HG03135 (cell line): ENCODE measurements around the gene FFAR3.

ENCODE experiments used
- ATAC-seq: cut with Tn5 transposase; IDR thresholded peaks from one replicate; pipeline ENCODE4 v1.9.1; 2021; ENCODE audit warnings: mild to moderate bottlenecking, moderate library complexity; ENCODE audit not compliant: unreplicated experiment

FFAR3 gene

DNA sequence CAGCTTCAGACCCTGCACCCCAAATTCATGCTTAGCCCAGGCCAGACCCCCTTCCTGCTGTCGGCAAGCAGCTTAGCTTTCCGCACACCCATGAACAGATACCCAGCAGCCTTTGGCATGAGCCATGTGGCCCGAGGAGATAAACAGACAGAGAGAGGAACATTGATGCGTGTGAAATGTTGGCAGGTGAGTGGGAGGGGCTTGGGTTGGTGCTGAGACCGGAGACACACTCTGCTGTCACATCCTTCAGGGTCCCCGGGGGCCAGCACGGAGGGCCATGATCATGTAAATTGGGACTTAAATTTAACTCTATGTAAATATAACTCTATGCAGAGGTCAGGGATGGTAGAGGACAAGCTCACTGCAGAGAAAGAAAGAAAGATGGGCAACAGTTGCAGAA is 27.8 kb upstream of the FFAR3 start:
- peak; percentile 54 for ATAC-seq

DNA sequence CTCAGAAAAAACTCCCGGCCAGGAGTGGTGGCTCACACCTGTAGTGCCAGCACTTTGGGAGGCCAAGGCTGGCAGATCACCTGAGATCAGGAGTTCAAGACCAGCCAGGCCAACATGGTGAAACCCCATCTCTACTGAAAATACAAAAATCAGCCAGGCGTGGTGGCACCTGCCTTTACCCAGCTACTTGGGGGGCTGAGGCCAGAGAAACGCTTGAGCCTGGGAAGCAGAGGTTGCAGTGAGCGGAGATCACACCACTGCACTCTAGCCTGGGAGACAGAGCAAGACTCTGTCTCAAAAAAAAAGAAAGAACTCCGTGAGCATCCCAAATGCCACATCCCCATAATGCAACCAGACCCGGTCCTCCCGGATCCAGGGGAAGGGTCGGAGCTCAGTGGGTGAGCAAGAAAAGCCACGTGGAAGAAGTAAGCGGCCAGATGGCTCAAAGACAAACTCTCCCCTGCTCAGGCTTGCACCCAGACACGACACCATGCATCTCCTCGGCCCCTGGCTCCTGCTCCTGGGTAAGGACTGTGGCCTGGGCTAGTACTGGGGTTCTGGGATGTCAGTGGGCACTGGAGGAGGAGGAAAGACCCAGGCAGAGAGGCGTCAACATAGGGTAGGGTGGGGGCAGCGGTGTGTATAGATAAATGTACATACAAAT is 26.6 kb upstream of the FFAR3 start:
- ATAC-seq, result no peak

DNA sequence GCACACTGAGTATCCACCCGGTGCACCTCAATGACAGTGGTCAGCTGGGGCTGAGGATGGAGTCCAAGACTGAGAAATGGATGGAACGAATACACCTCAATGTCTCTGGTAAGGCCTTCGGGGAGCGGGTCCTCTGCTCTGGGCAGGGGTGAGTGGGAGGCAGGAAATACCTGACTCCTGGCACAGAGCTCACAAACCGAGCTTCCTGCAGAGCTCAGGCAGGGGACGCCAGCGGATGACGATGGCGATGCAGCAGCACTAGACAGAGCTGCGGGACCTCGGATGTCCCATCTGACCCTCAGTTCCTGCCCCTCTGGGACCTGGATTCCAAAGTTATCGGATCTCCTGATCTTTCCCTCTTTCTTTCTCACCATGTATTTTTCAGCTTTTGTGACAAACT is 25.4 kb upstream of the FFAR3 start:
- no peak for ATAC-seq

DNA sequence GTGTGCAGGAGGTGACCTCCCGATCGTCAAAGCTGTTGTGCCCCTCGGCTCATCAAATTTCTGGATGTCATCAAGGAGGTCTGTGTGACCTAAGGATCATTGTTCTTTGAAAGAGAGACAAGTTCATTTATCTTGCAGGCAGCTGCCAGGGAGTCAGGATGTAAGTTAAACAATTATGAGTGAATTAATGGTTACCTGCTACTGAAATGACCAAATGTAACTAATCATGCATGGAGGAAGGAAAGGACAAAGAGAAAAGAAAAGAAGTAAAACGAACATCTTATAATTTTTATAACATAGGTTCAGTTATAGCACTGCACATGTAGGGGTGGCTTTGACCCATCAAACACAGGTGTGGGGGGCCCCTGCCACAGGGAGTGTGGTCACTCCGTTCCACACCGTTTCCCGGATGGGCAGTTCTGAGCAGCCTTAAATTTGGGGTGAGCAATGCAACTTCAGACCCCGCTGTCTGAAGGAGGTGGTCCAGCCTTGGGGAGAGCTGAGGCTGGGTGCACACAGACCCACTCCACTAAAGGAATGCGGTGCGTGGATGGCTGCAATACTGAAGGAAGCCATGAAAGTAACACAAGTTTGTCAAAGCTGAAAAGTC is 24.0 kb upstream of the FFAR3 start:
- no peak for ATAC-seq

DNA sequence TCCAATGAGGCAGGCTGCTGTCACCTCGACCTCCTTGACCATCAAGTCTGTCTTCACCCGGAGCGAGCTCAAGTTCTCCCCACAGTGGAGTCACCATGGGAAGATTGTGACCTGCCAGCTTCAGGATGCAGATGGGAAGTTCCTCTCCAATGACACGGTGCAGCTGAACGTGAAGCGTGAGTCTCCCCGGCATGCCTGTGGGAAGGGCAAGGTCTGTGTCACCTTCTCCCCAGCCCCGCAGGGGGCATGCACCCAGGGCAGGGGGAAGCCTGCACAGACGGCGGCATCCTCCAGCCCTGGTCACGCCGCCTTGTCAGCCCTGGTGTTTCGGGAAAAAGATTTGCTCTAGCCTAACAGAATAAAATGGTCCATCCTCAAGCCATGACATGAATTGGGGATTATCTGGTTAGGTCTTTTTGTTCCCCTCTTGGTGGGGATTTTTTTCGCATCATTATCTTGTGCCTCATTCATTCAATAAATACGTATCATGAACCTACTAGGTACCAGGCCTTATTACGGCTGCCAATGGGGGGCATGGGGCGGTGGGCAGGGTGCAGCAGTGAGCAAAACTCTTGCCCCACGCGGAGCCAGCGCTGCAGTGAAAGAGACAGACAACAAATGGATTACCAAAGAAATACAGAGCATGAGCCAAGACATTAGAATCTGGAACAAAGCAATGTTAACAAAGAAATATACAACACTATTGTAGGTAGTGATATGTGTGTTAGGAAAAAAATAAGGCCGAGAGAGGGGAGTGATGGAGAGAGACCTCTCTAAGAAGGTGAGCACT is 21.9 kb upstream of the FFAR3 start:
- ATAC-seq, result no peak

DNA sequence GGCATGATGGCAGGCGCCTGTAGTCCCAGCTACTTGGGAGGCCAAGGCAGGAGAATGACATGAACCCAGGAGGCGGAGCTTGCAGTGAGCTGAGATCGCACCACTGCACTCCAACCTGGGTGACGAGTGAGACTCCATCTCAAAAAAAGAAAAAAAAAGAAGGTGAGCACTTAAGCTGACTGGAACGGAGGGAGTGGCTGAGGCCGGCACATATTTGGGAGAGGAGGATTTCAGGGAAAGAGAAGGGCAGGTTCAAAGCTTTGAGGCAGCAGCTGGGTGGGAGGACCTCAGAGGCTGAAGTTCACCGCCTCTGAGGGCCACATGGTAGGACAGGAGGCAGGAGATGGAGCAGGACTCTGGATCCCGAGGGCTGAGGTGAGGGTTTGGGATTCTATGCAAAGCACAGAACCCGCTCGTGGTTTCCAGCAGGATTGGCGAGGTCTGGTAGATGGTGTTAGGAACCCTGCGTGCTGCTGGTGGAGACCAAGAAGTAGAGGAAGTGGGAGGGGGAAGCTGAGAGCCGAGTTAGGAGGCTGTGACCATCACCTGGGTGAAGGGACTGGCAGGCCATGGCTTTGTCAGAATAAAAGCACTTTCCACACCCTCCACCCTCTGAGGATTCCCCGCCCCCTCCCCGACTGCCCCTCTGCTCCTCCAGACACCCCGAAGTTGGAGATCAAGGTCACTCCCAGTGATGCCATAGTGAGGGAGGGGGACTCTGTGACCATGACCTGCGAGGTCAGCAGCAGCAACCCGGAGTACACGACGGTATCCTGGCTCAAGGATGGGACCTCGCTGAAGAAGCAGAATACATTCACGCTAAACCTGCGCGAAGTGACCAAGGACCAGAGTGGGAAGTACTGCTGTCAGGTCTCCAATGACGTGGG is 20.9 kb upstream of the FFAR3 start:
- no peak for ATAC-seq

DNA sequence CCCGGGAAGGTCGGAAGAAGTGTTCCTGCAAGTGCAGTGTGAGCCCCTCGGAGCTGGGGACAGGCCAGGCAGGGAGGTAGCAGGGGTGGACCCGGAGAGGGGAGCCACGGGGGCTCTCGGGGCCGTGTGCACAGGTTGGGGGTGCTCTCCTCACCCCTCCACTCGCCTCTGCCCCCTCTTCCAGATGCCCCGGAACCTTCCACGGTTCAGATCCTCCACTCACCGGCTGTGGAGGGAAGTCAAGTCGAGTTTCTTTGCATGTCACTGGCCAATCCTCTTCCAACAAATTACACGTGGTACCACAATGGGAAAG is 20.3 kb upstream of the FFAR3 start:
- no peak for ATAC-seq

DNA sequence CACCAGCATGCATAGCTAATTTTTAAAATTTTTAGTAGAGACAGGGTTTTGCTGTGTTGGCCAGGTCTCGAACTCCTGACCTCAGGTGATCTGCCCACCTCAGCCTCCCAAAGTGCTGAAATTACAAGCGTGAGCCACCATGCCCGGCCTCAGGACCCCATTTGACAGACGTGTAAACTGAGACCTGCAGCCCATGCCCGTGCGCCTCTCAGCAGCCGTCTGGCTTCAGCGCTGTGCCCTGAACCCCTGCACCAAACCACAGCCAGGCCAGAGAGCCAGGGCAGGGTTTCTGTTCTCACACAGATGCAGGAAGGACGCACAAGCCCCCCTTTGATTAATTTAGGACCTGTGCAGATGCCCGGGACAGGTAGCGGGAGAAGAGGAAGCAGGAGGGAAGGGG is 17.8 kb upstream of the FFAR3 start:
- ATAC-seq, result no peak

DNA sequence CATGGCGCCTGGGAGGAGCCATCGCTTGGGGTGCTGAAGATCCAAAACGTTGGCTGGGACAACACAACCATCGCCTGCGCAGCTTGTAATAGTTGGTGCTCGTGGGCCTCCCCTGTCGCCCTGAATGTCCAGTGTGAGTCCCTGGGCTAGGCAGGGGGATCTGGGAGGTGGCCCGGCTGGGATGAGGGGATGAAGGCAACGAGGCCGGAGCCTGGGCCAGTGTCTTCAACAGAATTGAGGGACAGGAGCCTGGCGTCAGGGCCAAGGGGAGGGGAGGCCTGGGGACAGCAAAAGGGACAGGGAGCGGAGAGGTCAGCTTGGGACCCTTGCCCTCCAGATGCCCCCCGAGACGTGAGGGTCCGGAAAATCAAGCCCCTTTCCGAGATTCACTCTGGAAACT is 17.3 kb upstream of the FFAR3 start:
- ATAC-seq, result no peak

DNA sequence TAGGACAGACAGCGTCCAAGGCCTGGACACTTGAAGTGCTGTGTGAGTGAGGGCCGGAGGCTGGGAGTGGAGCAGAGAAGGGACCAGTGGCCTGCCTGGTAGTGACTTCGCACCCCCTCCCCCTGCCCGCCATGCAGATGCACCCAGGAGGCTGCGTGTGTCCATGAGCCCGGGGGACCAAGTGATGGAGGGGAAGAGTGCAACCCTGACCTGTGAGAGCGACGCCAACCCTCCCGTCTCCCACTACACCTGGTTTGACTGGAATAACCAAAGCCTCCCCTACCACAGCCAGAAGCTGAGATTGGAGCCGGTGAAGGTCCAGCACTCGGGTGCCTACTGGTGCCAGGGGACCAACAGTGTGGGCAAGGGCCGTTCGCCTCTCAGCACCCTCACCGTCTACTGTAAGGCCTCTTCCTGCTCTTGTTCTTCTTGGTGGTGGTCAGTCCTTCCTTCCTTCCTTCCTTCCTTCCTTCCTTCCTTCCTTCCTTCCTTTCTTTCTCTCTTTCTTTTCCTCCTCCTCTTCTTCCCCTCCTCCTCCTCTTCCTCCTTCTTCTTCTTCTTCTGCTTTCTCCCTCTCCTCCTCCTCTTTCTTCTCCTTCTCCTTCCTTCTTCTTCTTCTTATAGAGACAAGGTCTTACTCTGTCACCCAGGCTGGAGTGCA is 16.6 kb upstream of the FFAR3 start:
- ATAC-seq, result no peak

DNA sequence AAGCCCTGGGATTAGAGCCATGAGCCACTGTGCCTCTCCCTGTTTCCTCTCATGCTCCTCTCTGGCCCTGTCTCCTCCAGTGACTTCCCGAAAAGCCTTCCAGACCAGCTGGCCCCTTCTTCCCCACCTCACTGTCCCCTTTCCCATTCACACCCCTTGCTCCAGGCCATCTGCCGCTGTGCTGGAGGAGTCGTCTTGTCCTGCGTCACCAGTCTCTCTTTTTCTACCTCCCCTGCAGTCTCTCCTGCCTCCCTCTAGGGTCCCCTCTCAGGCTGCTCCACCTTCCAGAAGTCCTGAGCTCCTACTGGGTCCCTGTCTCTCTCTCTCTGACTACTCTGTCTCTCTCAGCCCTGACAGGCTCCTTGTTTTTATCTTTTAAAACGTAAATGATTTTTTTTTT is 15.8 kb upstream of the FFAR3 start:
- ATAC-seq, result no peak

DNA sequence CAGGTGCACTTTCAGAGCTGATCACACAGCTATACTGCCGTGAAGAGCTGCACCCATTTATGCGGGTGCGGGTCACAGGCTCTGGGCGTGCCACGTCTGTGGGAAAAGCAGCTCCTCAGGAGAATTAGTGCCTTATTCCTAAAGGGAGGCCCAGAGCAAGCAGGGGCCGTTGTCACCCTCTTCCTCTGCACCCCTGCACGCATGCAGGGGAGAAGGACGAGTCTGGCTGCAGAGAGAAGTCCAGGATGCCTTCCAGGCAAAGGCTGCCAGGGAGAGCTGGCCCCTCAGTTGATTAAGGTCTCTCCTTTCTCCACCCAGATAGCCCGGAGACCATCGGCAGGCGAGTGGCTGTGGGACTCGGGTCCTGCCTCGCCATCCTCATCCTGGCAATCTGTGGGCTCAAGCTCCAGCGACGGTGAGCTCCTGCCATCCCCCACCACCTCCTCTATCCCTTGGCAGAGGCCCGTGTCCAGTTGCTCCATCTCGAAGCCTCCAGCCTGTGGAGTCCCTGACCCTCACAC is 13.7 kb upstream of the FFAR3 start:
- ATAC-seq, result no peak

DNA sequence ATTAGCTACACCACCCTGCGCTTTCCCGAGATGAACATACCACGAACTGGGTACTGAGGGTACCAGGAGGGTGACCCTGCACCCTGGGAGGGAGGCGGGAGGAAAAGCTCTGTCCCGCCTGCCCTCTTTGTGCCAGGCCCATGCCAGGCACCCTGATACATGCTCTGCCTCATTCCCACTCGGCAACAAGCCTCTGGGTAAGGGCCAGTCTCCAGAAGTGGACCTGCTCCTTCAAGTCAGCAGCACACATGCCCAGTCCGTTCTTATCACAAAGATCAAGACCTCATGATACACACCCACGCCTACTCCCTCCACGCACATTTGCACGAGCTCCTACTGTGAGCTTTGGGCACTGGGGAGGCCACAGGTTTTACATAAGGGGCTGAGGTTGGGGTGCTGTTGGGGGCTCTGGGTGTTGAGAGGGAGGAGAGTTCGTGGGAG is 12.6 kb upstream of the FFAR3 start:
- no peak for ATAC-seq

DNA sequence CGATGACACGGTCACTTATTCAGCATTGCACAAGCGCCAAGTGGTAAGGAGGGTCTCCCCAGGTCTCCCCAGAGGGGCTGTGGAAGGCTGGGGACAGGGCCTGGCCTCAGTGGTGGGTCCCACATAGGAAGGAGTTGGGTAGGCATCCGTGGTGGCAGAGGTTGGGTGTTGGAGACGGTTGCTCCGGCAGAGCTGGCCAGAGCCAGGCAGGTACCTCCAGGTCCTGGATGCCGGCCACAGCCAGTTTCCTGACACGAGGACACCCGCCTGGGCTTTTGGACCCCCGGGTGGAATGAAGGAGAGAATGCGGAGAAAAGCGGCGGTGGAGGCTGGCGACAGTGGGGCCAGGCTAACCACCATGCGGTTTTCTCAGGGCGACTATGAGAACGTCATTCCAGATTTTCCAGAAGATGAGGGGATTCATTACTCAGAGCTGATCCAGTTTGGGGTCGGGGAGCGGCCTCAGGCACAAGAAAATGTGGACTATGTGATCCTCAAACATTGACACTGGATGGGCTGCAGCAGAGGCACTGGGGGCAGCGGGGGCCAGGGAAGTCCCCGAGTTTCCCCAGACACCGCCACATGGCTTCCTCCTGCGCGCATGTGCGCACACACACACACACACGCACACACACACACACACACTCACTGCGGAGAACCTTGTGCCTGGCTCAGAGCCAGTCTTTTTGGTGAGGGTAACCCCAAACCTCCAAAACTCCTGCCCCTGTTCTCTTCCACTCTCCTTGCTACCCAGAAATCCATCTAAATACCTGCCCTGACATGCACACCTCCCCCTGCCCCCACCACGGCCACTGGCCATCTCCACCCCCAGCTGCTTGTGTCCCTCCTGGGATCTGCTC is 11.8 kb upstream of the FFAR3 start:
- no peak for ATAC-seq

DNA sequence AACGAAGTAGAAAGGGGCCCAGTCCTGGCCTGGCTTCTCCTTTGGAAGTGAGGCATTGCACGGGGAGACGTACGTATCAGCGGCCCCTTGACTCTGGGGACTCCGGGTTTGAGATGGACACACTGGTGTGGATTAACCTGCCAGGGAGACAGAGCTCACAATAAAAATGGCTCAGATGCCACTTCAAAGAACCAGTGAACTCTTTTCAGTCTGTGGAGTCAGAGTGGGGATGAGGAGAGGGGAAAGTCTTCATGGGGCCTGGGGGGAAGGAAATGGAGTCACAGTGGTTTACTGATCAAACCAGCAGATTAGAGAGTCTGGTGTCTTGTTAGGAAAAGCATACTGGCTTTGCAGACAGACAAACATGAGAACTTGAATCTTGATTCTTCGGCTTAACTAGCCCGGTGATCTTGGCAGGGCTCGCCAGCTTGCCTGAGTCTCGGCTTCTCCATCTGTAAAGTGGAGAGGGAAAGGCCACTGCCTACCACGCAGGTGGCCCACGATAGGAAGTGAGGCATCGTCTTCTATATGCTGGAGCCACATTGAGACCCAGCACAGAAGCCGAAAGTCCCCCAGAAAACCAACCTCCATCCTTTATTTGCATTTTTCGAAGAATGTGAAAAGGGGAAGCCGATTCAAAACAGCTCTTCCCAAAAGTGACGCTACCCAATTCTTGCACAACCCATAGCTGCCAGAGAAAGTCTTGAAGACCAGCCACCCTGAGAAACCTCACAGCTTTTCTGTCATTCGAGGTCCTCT is 10.9 kb upstream of the FFAR3 start, which contains the start of gene FFAR1:
Gene FFAR1, plus strand, starts transcription at position 732 of the 759 bp plus-strand sequence. CDS start 3,650 bp downstream, outside the sequence.
- ATAC-seq, result peak; percentile 48

DNA sequence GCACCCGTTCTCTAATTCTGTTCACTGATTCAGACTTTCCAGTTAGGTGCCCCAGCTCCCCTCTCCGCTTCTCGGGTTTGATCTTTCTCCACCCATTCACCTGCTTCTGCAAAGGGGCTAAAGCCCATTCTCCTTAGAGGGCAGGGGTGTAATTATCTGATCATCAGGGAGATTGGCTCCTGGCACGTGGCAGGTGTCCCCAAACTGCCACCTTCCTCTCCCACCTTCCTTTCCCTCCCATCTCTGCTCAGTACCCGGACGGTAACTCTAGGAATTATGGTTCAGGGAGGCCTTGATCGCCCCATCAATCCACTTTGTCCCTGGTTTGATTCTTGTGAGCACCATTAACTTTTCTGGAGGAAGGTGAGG is 10.3 kb upstream of the FFAR3 start:
- ATAC-seq, result no peak

DNA sequence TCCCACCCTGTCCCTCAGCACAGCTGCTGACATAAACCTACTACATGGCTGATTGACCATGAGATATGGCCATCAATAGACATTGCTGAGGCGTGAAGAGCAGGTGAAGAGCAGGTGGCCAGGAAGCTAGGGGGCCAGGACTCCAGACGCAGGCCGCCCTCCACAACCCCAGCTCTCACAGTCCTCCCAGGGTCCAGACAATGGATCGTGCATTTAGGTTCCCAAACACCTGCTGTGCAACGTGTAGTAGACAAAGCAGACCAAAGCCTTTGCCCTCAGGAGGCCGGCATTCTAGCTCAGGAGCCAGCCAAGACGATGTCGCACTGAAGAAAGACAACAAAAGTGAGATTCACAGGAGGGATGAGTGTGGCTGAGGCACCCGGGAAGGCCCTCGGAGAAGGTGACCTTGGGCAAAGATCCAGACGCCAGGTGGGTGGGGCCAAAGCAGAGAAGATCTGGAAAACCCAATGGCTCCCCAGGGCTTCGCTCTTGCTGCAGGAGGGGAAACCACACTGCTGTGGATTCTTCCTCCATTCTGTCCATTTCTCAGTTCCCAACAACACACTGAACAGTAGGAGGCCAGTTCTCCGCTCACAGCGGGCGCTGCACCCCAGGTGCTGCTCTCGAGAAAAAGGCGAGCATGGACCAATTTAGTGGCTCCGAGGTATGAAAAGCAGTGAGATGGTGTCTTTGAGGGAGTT is 9.2 kb upstream of the FFAR3 start:
- ATAC-seq, result no peak
